IMR-90 (cell line): Measurements from ENCODE around the gene ELK3. TPM values are rescaled to one million over a fixed set of nuclear protein-coding genes. Genes with fewer than 3 reads are reported as not detected.

Experiments used
- ATAC-seq: fragments of 200-7000 bp; cut with Tn5 transposase; 2 replicates; pipeline ENCODE4 v1.9.1; 2020; ENCODE audit warnings: low read depth, mild to moderate bottlenecking, moderate library complexity
- BruUV-seq: library from RNA; stranded (reverse); fragments of 400-500 nt; replicated peaks from 2 replicates; lab custom pipeline; 2021; lab: Mats Ljungman, UMichigan
- CTCF ChIA-PET: fragments of 300-600 bp; formaldehyde crosslinking; extraction: SDS; loops from one replicate; lab custom pipeline; 2021; ENCODE audit warnings: antibody characterized with exemption; lab: Yijun Ruan, JAX
- POLR2A ChIA-PET: fragments of 300-600 bp; sonication (Branson Sonifier 250); formaldehyde crosslinking; loops from one replicate; lab custom pipeline; 2022; ENCODE audit warnings: antibody characterized with exemption; ENCODE audit not compliant: unreplicated experiment; lab: Charles Lee
- DNase-seq: peaks from one replicate; pipeline ENCODE4 v3.0.0; 2013
- H2AFZ ChIP-seq: replicated peaks from 2 replicates; pipeline ENCODE3; 2013; ENCODE audit warnings: low read length, mild to moderate bottlenecking; ENCODE audit not compliant: poor library complexity
- H2AK5ac ChIP-seq: 2 replicates; pipeline ENCODE4 v1.6.1; 2013; ENCODE audit warnings: low read depth, low read length, inconsistent platforms
- H2AK9ac ChIP-seq: replicated peaks from 2 replicates; pipeline ENCODE3; 2013; ENCODE audit warnings: mild to moderate bottlenecking, low read depth, low read length, moderate library complexity; ENCODE audit not compliant: poor library complexity
- H2BK120ac ChIP-seq: 2 replicates; pipeline ENCODE4 v1.6.1; 2013; ENCODE audit warnings: low read depth, low read length, inconsistent platforms
- H2BK15ac ChIP-seq: 3 replicates; pipeline ENCODE4 v1.6.1; 2013; ENCODE audit warnings: low read depth, low read length, inconsistent platforms
- H2BK20ac ChIP-seq: 2 replicates; pipeline ENCODE4 v1.6.1; 2013; ENCODE audit warnings: low read depth, mild to moderate bottlenecking, inconsistent platforms, low read length, moderate library complexity
- H2BK5ac ChIP-seq: 2 replicates; pipeline ENCODE4 v1.6.1; 2013; ENCODE audit warnings: mild to moderate bottlenecking, low read depth, low read length, inconsistent platforms; ENCODE audit not compliant: poor library complexity, severe bottlenecking
- H3K14ac ChIP-seq: replicated peaks from 2 replicates; pipeline ENCODE4 v1.6.1; 2013; ENCODE audit warnings: low read depth, low read length, inconsistent platforms
- H3K18ac ChIP-seq: 2 replicates; pipeline ENCODE4 v1.6.1; 2013; ENCODE audit warnings: low read depth, low read length, control low read depth
- H3K23ac ChIP-seq: 2 replicates; pipeline ENCODE4 v1.6.1; 2013; ENCODE audit warnings: low read depth, low read length, inconsistent platforms
- H3K27ac ChIP-seq: 2 replicates; pipeline ENCODE4 v1.5.1; 2013; ENCODE audit warnings: mild to moderate bottlenecking, control low read depth, low read length; ENCODE audit not compliant: insufficient read depth
- H3K27me3 ChIP-seq: 2 replicates; pipeline ENCODE4 v1.6.1; 2013; ENCODE audit warnings: low read length; ENCODE audit not compliant: control insufficient read depth, insufficient read depth
- H3K36me3 ChIP-seq: 2 replicates; pipeline ENCODE4 v1.6.1; 2013; ENCODE audit warnings: low read length, mixed read lengths; ENCODE audit not compliant: control insufficient read depth, insufficient read depth
- H3K4ac ChIP-seq: 2 replicates; pipeline ENCODE4 v1.6.1; 2013; ENCODE audit warnings: low read depth, low read length, inconsistent platforms
- H3K4me1 ChIP-seq: 2 replicates; pipeline ENCODE4 v1.6.1; 2013; ENCODE audit warnings: low read length, mixed read lengths; ENCODE audit not compliant: control insufficient read depth, insufficient read depth
- H3K4me2 ChIP-seq: 2 replicates; pipeline ENCODE4 v1.6.1; 2013; ENCODE audit warnings: low read depth, mild to moderate bottlenecking, control low read depth, low read length, moderate library complexity
- H3K4me3 ChIP-seq: 2 replicates; pipeline ENCODE4 v1.5.1; 2013; ENCODE audit warnings: low read depth, mild to moderate bottlenecking, control low read depth, low read length, moderate library complexity; ENCODE audit not compliant: insufficient read depth
- H3K56ac ChIP-seq: 2 replicates; pipeline ENCODE4 v1.6.1; 2013; ENCODE audit warnings: low read length, inconsistent platforms; ENCODE audit not compliant: insufficient read depth; ENCODE audit errors: extremely low read depth
- H3K79me1 ChIP-seq, 2 experiments: 2 replicates each; pipeline ENCODE4 v1.6.1; 2013; ENCODE audit warnings: low read length in 2 of 2, inconsistent platforms in 1 of 2, low read depth in 1 of 2
- H3K9ac ChIP-seq: 2 replicates; pipeline ENCODE4 v1.6.1; 2013; ENCODE audit warnings: low read depth, low read length, control low read depth
- H3K9me1 ChIP-seq: 2 replicates; pipeline ENCODE4 v1.6.1; 2013; ENCODE audit warnings: low read length, inconsistent platforms; ENCODE audit not compliant: insufficient read depth
- H3K9me3 ChIP-seq: 2 replicates; pipeline ENCODE4 v1.6.1; 2013; ENCODE audit warnings: low read length; ENCODE audit not compliant: control insufficient read depth, insufficient read depth
- H4K20me1 ChIP-seq: 2 replicates; pipeline ENCODE4 v1.6.1; 2013; ENCODE audit warnings: low read length, inconsistent platforms; ENCODE audit not compliant: insufficient read depth
- H4K5ac ChIP-seq: 2 replicates; pipeline ENCODE4 v1.6.1; 2013; ENCODE audit warnings: mild to moderate bottlenecking, low read depth, low read length, control low read depth
- H4K8ac ChIP-seq, 2 experiments: 2 replicates each; pipeline ENCODE4 v1.6.1; 2013; ENCODE audit warnings: low read depth in 2 of 2, low read length in 2 of 2, control low read depth in 1 of 2, inconsistent platforms in 1 of 2
- H4K91ac ChIP-seq: 2 replicates; pipeline ENCODE4 v1.6.1; 2013; ENCODE audit warnings: low read depth, low read length, inconsistent platforms; ENCODE audit not compliant: insufficient read depth
- BHLHE40 ChIP-seq: fragments of 150-350 bp; IDR thresholded peaks from 2 replicates; pipeline ENCODE4 v1.6.1; 2016; ENCODE audit warnings: mild to moderate bottlenecking, low read depth, low read length
- CTCF ChIP-seq: conservative IDR thresholded peaks from 2 replicates; pipeline ENCODE4 v1.5.1; 2012; ENCODE audit warnings: mild to moderate bottlenecking, low read depth, low read length, improper control_type of control experiment
- FOS ChIP-seq: fragments of 150-350 bp; IDR thresholded peaks from 2 replicates; pipeline ENCODE4 v1.6.1; 2016; ENCODE audit warnings: low read depth, low read length
- MAFK ChIP-seq: IDR thresholded peaks from 2 replicates; pipeline ENCODE4 v1.6.1; 2012; ENCODE audit warnings: low read depth, low read length, improper control_type of control experiment
- NFE2L2 ChIP-seq: fragments of 150-350 bp; IDR thresholded peaks from 2 replicates; pipeline ENCODE4 v1.6.1; 2016; ENCODE audit warnings: low read depth, mild to moderate bottlenecking, low read length
- RCOR1 ChIP-seq: IDR thresholded peaks from 2 replicates; pipeline ENCODE4 v1.6.1; 2012; ENCODE audit warnings: mild to moderate bottlenecking, low read length, improper control_type of control experiment; ENCODE audit not compliant: insufficient replicate concordance
- SMC3 ChIP-seq: fragments of 150-350 bp; IDR thresholded peaks from 2 replicates; pipeline ENCODE4 v1.6.1; 2016; ENCODE audit warnings: low read depth, mild to moderate bottlenecking, antibody characterized with exemption, low read length, moderate library complexity
- WGBS, 2 experiments: methylation state at CpG; one replicate each; pipeline versions ENCODE4 v1.1.5 to v1.1.7; 2013; ENCODE audit warnings: missing lambda C conversion rate in 2 of 2; ENCODE audit not compliant: insufficient read length in 1 of 2; ENCODE audit errors: extremely low coverage in 2 of 2; 5-methylcytosine and 5-hydroxymethylcytosine counted together
- dilution Hi-C: fragments of 300-500 bp; cut with HindIII; formaldehyde crosslinking; loops from one replicate; pipeline ENCODE4 v1.14.3; 2018; ENCODE audit warnings: low sequenced_read_pairs; ENCODE audit not compliant: unreplicated experiment
- in situ Hi-C: fragments of 300-500 bp; cut with MboI; formaldehyde crosslinking; loops from 3 replicates; pipeline ENCODE4 v1.14.3; 2019; ENCODE audit warnings: low sequenced_read_pairs, inconsistent platforms, mixed read lengths
- intact Hi-C: fragments of 100-400 bp; cut with micrococcal nuclease; formaldehyde crosslinking; loops from 2 replicates; pipeline ENCODE4 v1.10.0; 2022
- polyA plus RNA-seq, 3 experiments: library from polyadenylated mRNA; depleted of rRNA; stranded (reverse); fragments of >200 nt; gene quantifications; 2 replicates each; pipeline ENCODE4 v1.2.3, GENCODE V29; 2012; ENCODE audit warnings: low replicate concordance in 1 of 3
- total RNA-seq: library from RNA; depleted of rRNA; stranded (reverse); fragments of >200 nt; gene quantifications from 2 replicates; pipeline ENCODE4 v1.2.3, GENCODE V29; 2012
- TF ChIP-seq, protein P1 (sequence below): fragments of 150-350 bp; IDR thresholded peaks from 2 replicates; pipeline ENCODE4 v1.6.1; 2017; ENCODE audit warnings: mild to moderate bottlenecking, antibody characterized with exemption, low read length, low read depth

Gene ELK3
- total and polyA plus RNA-seq, 2 of the 4 experiments (the other 2 are of a cell fraction) = 14.5 to 27.5 TPM

GRCh38 chr12:96227365-96228106 is 33.4 kb downstream of the ELK3 start:
- BruUV-seq = no TSS peak
- WGBS, 2 experiments = 100% methylated on average over 3 of the region's 12 CpGs; no CpG with 5 or more reads in 1 of the 2 experiments
- no peak overlapping the region for H4K8ac ChIP-seq
- H2BK15ac ChIP-seq = no peak overlapping the region
- no peak overlapping the region for H3K4ac ChIP-seq
- dilution Hi-C loops (no loop called here), in situ Hi-C loops (no loop called here), intact Hi-C loops (no loop called here)
- no peak overlapping the region for H3K14ac ChIP-seq
- no peak overlapping the region for H2AK9ac ChIP-seq
- no peak overlapping the region for H2AFZ ChIP-seq
- no peaks in the 10 kb centered on the region for H3K27me3 ChIP-seq
- peaks cover 38% of the 10 kb centered on the region for H3K36me3 ChIP-seq
- ATAC-seq = no peak
- H3K4me1 ChIP-seq = no peaks in the 10 kb centered on the region
- H3K9me3 ChIP-seq = no peaks in the 10 kb centered on the region
- DNase-seq = no peak
- H3K4me2 ChIP-seq = no peak overlapping the region
- H3K56ac ChIP-seq = no peak overlapping the region
- CTCF ChIA-PET = interaction anchor here (0.6 kb wide), 1 partner anchor 19 kb away, joined by 3 read pairs; no protein-coding TSS in a partner anchor
- peaks cover 55 to 87% of the 10 kb centered on the region in 2 experiments for H3K79me1 ChIP-seq
- no peak overlapping the region for H3K23ac ChIP-seq
- H2BK20ac ChIP-seq = no peak overlapping the region
- H3K9ac ChIP-seq = no peak overlapping the region
- H2AK5ac ChIP-seq = no peak overlapping the region
- TF ChIP-seq FOS (no peak), MAFK (no peak), SMC3 (no peak), RCOR1 (no peak), NFE2L2 (no peak), CTCF (no peak), BHLHE40 (no peak)
- TF ChIP-seq, protein P1, sequence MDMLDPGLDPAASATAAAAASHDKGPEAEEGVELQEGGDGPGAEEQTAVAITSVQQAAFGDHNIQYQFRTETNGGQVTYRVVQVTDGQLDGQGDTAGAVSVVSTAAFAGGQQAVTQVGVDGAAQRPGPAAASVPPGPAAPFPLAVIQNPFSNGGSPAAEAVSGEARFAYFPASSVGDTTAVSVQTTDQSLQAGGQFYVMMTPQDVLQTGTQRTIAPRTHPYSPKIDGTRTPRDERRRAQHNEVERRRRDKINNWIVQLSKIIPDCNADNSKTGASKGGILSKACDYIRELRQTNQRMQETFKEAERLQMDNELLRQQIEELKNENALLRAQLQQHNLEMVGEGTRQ = no peak
- no peak overlapping the region for H3K4me3 ChIP-seq
- H2BK120ac ChIP-seq = no peak overlapping the region
- H2BK5ac ChIP-seq = no peak overlapping the region
- H3K27ac ChIP-seq = no peak overlapping the region
- H4K20me1 ChIP-seq = peaks cover 33% of the 10 kb centered on the region
- no peak overlapping the region for H3K18ac ChIP-seq
- no peak overlapping the region for H4K91ac ChIP-seq
- POLR2A ChIA-PET = no interaction called here
- H4K5ac ChIP-seq = no peak overlapping the region
- H3K9me1 ChIP-seq = peaks cover 16% of the 10 kb centered on the region
